PC-9 (cell line): ENCODE measurements around the gene LYST. TPM values are rescaled to one million over a fixed set of nuclear protein-coding genes. Genes with fewer than 3 reads are reported as not detected.

Experiments used
- BruUV-seq: library from RNA; stranded (reverse); fragments of 400-500 nt; replicated peaks from 2 replicates; lab custom pipeline; 2021; lab: Mats Ljungman, UMichigan
- CTCF ChIA-PET: fragments of 300-600 bp; sonication (Branson Sonifier 250); formaldehyde crosslinking; loops from one replicate; lab custom pipeline; 2022; ENCODE audit warnings: antibody characterized with exemption; lab: Charles Lee
- POLR2A ChIA-PET: fragments of 300-600 bp; sonication (Branson Sonifier 250); formaldehyde crosslinking; loops from one replicate; lab custom pipeline; 2022; ENCODE audit warnings: antibody characterized with exemption; ENCODE audit not compliant: unreplicated experiment; lab: Charles Lee
- DNase-seq, 2 experiments: peaks; one replicate each; pipeline versions ENCODE4 v3.0.0 to v3.0.0-alpha.2; 2015 to 2022; ENCODE audit warnings: mixed read lengths in 1 of 2
- H2AFZ ChIP-seq: fragments of 200-600 bp; sonication (generic); 2 replicates; pipeline ENCODE4 v1.8.1; 2017; ENCODE audit warnings: antibody characterized with exemption
- H3F3A ChIP-seq: fragments of 200-600 bp; sonication (generic); 2 replicates; pipeline ENCODE4 v1.8.1; 2017; ENCODE audit warnings: antibody characterized with exemption, mild to moderate bottlenecking, low read depth; ENCODE audit not compliant: insufficient read depth
- H3K27ac ChIP-seq: fragments of 200-600 bp; sonication (generic); 2 replicates; pipeline ENCODE4 v1.6.1; 2016; ENCODE audit warnings: mixed run types
- H3K27me3 ChIP-seq: fragments of 200-600 bp; sonication (generic); 2 replicates; pipeline ENCODE4 v1.6.1; 2016; ENCODE audit warnings: low read depth, mixed run types; ENCODE audit not compliant: insufficient read depth
- H3K36me3 ChIP-seq: fragments of 200-600 bp; sonication (generic); 2 replicates; pipeline ENCODE4 v1.6.1; 2016; ENCODE audit warnings: low read depth, mixed run types
- H3K4me1 ChIP-seq: fragments of 200-600 bp; sonication (generic); replicated peaks from 2 replicates; pipeline ENCODE4 v1.6.1; 2016; ENCODE audit warnings: mixed run types; ENCODE audit not compliant: insufficient read depth
- H3K4me2 ChIP-seq: fragments of 200-600 bp; sonication (generic); 2 replicates; pipeline ENCODE4 v1.6.1; 2017; ENCODE audit warnings: mixed run types
- H3K4me3 ChIP-seq: fragments of 200-600 bp; sonication (generic); 2 replicates; pipeline ENCODE4 v1.6.1; 2016; ENCODE audit warnings: mixed run types
- H3K79me2 ChIP-seq: fragments of 200-600 bp; sonication (generic); 2 replicates; pipeline ENCODE4 v1.6.1; 2017; ENCODE audit warnings: low read depth, mixed run types
- H3K9me2 ChIP-seq: fragments of 200-600 bp; sonication (generic); 2 replicates; pipeline ENCODE4 v1.8.1; 2017; ENCODE audit warnings: mild to moderate bottlenecking; ENCODE audit not compliant: insufficient read depth
- H3K9me3 ChIP-seq: fragments of 200-600 bp; sonication (generic); 2 replicates; pipeline ENCODE4 v1.8.1; 2016; ENCODE audit warnings: low read depth; ENCODE audit not compliant: insufficient read depth
- H4K20me1 ChIP-seq: fragments of 200-600 bp; sonication (generic); 2 replicates; pipeline ENCODE4 v1.8.1; 2017; ENCODE audit not compliant: insufficient read depth
- EZH2 ChIP-seq: fragments of 200-600 bp; sonication (generic); IDR thresholded peaks from 2 replicates; pipeline ENCODE4 v1.8.0; 2017; ENCODE audit warnings: antibody characterized with exemption, low read depth
- intact Hi-C: fragments of 100-400 bp; cut with micrococcal nuclease; formaldehyde crosslinking; loops from one replicate; pipeline ENCODE4 v1.10.0; 2022; ENCODE audit not compliant: unreplicated experiment
- total RNA-seq: library from RNA; stranded (reverse); gene quantifications from 2 replicates; pipeline ENCODE4 v1.2.3, GENCODE V29; 2021
- TF ChIP-seq, protein P1 (sequence below): fragments of 200-600 bp; sonication (generic); conservative IDR thresholded peaks from 2 replicates; pipeline ENCODE4 v1.6.1; 2017; ENCODE audit warnings: mixed run types, antibody characterized with exemption, mild to moderate bottlenecking, moderate library complexity

LYST gene
- total RNA-seq, 1 experiment from 2014 or later: 14.1 TPM

DNA sequence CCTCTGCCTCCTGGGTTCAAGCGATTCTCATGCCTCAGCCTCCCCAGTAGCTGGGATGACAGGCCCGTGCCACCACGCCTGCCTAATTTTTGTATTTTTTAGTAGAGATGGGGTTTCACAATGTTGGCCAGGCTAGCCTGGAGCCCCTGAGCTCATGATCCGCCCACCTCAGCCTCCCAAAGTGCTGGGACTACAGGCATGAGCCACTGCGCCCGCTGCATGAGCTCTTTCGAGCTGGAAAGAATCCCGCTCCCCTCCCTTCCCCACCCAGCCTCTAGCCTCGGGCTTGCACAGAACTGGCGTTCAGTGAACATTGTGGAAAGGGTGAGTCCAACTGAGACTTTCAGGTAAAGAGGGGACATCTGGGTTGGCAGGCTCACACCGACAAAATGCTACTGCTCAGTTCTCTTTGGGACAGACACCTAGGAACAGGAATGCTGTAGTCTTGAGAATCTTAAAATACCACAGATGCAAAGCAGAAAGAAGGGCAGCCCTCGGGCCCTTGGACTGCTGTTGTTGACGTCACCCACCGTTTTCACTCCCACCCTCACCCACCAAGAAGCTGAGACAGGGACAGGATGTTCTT, 207.4 kb downstream of the LYST start:
- no peak overlapping the region for H3K27ac ChIP-seq
- no peaks in the 10 kb centered on the region for H3K79me2 ChIP-seq
- no TSS peak for BruUV-seq
- H3K9me2 ChIP-seq: no peaks in the 10 kb centered on the region
- ChIA-PET POLR2A (no interaction called here), CTCF (no interaction called here)
- no peaks in the 10 kb centered on the region for H4K20me1 ChIP-seq
- no peaks in the 10 kb centered on the region for H3K9me3 ChIP-seq
- no peaks in the 10 kb centered on the region for H3K27me3 ChIP-seq
- no peak for DNase-seq
- H3K4me2 ChIP-seq: no peak overlapping the region
- H2AFZ ChIP-seq: no peak overlapping the region
- H3K4me3 ChIP-seq: no peak overlapping the region
- no peak for TF ChIP-seq EZH2
- TF ChIP-seq, protein P1, sequence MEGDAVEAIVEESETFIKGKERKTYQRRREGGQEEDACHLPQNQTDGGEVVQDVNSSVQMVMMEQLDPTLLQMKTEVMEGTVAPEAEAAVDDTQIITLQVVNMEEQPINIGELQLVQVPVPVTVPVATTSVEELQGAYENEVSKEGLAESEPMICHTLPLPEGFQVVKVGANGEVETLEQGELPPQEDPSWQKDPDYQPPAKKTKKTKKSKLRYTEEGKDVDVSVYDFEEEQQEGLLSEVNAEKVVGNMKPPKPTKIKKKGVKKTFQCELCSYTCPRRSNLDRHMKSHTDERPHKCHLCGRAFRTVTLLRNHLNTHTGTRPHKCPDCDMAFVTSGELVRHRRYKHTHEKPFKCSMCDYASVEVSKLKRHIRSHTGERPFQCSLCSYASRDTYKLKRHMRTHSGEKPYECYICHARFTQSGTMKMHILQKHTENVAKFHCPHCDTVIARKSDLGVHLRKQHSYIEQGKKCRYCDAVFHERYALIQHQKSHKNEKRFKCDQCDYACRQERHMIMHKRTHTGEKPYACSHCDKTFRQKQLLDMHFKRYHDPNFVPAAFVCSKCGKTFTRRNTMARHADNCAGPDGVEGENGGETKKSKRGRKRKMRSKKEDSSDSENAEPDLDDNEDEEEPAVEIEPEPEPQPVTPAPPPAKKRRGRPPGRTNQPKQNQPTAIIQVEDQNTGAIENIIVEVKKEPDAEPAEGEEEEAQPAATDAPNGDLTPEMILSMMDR: no peak
- intact Hi-C loops: no loop called here
- no peaks in the 10 kb centered on the region for H3K36me3 ChIP-seq
- peaks cover 3% of the 10 kb centered on the region; the same call in 1 of the 2 replicates for H3F3A ChIP-seq
- no peaks in the 10 kb centered on the region for H3K4me1 ChIP-seq

DNA sequence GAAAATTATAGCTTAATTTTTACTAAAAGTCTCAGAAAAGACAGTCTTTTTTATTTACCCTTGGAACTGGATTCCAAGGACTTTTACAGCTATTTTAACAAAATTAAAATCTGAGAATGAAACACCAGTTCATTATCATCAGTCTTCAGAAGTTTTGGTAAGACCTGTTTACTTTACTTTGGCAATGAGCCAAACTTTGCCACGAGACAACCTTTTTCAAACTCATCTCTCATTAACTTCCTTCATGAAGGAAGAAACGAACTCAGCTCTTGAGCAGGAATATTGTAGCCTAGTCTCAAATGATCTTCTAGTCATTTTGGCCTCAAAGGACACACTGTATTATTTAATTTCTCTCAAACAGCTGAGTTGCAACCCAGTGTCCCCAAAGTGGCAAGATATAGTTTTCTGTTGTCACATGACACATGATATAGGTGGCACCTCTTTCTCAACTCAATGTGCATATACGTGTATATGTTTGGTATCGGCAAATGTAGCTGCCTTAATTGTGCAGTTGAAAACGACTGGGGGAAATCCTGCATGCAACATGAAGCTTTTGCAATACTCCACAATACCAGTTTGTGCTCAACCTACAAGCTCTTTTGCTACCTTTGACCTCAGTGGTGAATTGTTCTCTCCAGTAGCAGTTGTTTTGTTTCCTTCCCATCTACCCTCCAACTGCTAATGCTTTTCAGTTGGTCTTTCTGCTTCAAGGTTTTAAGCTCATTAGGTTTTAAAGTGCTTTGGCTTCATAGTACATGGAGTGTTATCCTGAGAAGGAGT, 208.8 kb downstream of the LYST start:
- no peaks in the 10 kb centered on the region for H3K4me1 ChIP-seq
- BruUV-seq: no TSS peak
- intact Hi-C loops: no loop called here
- H3K27ac ChIP-seq: no peak overlapping the region
- H3K4me3 ChIP-seq: no peak overlapping the region
- no peaks in the 10 kb centered on the region for H3K9me2 ChIP-seq
- ChIA-PET CTCF (interaction anchor here (0.6 to 1.2 kb wide), 2 partner anchors 48 to 185 kb away, joined by 3 read pairs; no protein-coding TSS in a partner anchor), POLR2A (no interaction called here)
- H4K20me1 ChIP-seq: no peaks in the 10 kb centered on the region
- TF ChIP-seq, protein P1: no peak
- no peak for TF ChIP-seq EZH2
- no peak overlapping the region for H2AFZ ChIP-seq
- H3K4me2 ChIP-seq: no peak overlapping the region
- DNase-seq: no peak
- no peaks in the 10 kb centered on the region for H3K27me3 ChIP-seq
- no peaks in the 10 kb centered on the region for H3K79me2 ChIP-seq
- H3K9me3 ChIP-seq: no peaks in the 10 kb centered on the region
- H3K36me3 ChIP-seq: no peaks in the 10 kb centered on the region
- peaks cover 3% of the 10 kb centered on the region; the same call in 1 of the 2 replicates for H3F3A ChIP-seq

DNA sequence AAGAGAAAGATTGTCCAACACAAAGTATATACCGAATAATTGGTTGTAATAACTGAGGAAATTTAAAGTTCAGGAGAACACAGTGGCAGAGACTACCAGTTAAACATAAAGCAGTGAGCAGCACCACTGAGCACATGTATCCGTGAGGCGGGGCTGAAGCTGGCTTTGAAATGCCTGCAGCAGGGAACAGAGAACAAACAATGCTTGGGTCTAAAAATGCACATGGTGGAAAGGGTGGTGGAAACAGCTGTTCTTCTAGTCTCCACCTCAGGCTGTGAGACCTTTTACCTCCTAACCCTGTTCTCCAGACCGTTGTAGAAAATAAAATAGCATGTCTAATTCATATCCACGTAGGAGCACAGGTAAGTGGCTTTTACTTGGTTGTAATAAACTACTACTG, 209.4 kb downstream of the LYST start:
- no peak for DNase-seq
- Histone ChIP-seq H3K27me3 (no peaks in the 10 kb centered on the region), H3K4me3 (no peak overlapping the region), H3K79me2 (no peaks in the 10 kb centered on the region), H3K27ac (no peak overlapping the region), H2AFZ (no peak overlapping the region), H3K9me3 (no peaks in the 10 kb centered on the region), H3K4me2 (no peak overlapping the region), H4K20me1 (no peaks in the 10 kb centered on the region), H3K36me3 (no peaks in the 10 kb centered on the region), H3F3A (peaks cover 3% of the 10 kb centered on the region; the same call in 1 of the 2 replicates), H3K9me2 (no peaks in the 10 kb centered on the region), H3K4me1 (no peaks in the 10 kb centered on the region)
- TF ChIP-seq EZH2: no peak
- TF ChIP-seq, protein P1: no peak
- POLR2A ChIA-PET: no interaction called here
- BruUV-seq: no TSS peak
- intact Hi-C loops: no loop called here
- CTCF ChIA-PET: interaction anchor here (1.2 kb wide), 1 partner anchor 49 kb away, joined by 3 read pairs; no protein-coding TSS in a partner anchor
